Vagina (tissue), 2 donors: Measurements from ENCODE around the gene ARHGAP18. TPM values are rescaled to one million over a fixed set of nuclear protein-coding genes. Genes with fewer than 3 reads are reported as not detected.

ENCODE experiments used
- DNase-seq, 2 donors: peaks; one replicate each; pipeline ENCODE4 v3.0.0-alpha.2; 2017; ENCODE audit errors: extremely low spot score in 2 of 2
- H3K27ac ChIP-seq: fragments of 200-600 bp; sonication (generic); one replicate; pipeline ENCODE4 v1.5.1; 2019
- H3K27me3 ChIP-seq: fragments of 200-600 bp; sonication (generic); one replicate; pipeline ENCODE4 v1.5.1; 2019
- H3K36me3 ChIP-seq, 2 donors: fragments of 200-600 bp; sonication (generic); one replicate each; pipeline ENCODE4 v1.5.1; 2017 to 2019
- H3K4me1 ChIP-seq: fragments of 200-600 bp; sonication (generic); one replicate; pipeline ENCODE4 v1.5.1; 2019
- H3K4me3 ChIP-seq, 2 donors: fragments of 200-600 bp; sonication (generic); 1 replicate in 1 of 2; 2 replicates in 1 of 2; pipeline ENCODE4 v1.5.1; 2016 to 2019
- H3K9me3 ChIP-seq: fragments of 200-600 bp; sonication (generic); one replicate; pipeline ENCODE4 v1.5.1; 2019
- POLR2A ChIP-seq, 2 donors: fragments of 450-650 bp; IDR thresholded peaks; one replicate each; pipeline ENCODE4 v1.6.1; 2017; ENCODE audit warnings: antibody characterized with exemption in 2 of 2, mild to moderate bottlenecking in 2 of 2, moderate library complexity in 2 of 2
- POLR2AphosphoS5 ChIP-seq, 2 donors: sonication (generic); formaldehyde crosslinking; IDR thresholded peaks; one replicate each; pipeline ENCODE4 v1.9.0; 2017; ENCODE audit warnings: antibody characterized with exemption in 2 of 2, mild to moderate bottlenecking in 2 of 2, low read depth in 1 of 2; ENCODE audit not compliant: insufficient read depth in 1 of 2
- intact Hi-C: fragments of 100-400 bp; cut with DNase I; formaldehyde crosslinking; loops from one replicate; pipeline ENCODE4 v1.15.1; 2023
- total RNA-seq: library from RNA; depleted of rRNA; stranded (reverse); fragments of >200 nt; gene quantifications from one replicate; pipeline ENCODE4 v1.2.3, GENCODE V29; 2016
- TF ChIP-seq, protein P1 (sequence below), 3 experiments: fragments of 450-650 bp in 2 of 3; fragments of 200-600 bp in 1 of 3; sonication (generic) in 1 of 3; IDR thresholded peaks; one replicate each; pipeline ENCODE4 v1.5.1; 2017 to 2019; ENCODE audit warnings: antibody characterized with exemption in 3 of 3, mild to moderate bottlenecking in 2 of 3, moderate library complexity in 2 of 3

ARHGAP18 gene
- total RNA-seq, 1 donor from 2014 or later = 7.6 TPM

DNA sequence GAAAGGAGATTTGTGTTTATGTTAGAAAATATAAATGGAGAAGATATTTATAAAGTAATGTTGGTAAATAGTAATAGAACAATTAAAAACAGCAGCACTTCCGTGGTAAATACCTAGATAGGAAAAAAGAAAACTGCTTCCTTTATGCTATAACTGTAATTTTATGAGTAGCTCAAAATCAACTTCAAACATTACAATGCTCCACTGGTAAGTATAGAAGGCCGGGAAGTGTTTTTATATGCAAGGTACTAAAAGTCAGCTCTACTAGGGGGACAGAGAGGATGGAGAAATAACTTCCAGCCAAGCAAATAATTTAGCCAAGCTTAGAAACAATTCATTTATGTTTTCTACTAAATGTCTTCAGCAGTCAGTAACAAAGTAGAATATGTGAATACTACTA is 56.7 kb downstream of the ARHGAP18 start:
- Histone ChIP-seq H3K27ac (no peak overlapping the region), H3K36me3 (no peaks in the 10 kb centered on the region), H3K4me1 (no peaks in the 10 kb centered on the region), H3K4me3 (no peak overlapping the region), H3K27me3 (no peaks in the 10 kb centered on the region), H3K9me3 (no peaks in the 10 kb centered on the region)
- intact Hi-C loops = no loop called here
- DNase-seq = no peak
- TF ChIP-seq, protein P1, sequence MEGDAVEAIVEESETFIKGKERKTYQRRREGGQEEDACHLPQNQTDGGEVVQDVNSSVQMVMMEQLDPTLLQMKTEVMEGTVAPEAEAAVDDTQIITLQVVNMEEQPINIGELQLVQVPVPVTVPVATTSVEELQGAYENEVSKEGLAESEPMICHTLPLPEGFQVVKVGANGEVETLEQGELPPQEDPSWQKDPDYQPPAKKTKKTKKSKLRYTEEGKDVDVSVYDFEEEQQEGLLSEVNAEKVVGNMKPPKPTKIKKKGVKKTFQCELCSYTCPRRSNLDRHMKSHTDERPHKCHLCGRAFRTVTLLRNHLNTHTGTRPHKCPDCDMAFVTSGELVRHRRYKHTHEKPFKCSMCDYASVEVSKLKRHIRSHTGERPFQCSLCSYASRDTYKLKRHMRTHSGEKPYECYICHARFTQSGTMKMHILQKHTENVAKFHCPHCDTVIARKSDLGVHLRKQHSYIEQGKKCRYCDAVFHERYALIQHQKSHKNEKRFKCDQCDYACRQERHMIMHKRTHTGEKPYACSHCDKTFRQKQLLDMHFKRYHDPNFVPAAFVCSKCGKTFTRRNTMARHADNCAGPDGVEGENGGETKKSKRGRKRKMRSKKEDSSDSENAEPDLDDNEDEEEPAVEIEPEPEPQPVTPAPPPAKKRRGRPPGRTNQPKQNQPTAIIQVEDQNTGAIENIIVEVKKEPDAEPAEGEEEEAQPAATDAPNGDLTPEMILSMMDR (IDR thresholded peaks at IDR 0.05) = no peak
- TF ChIP-seq POLR2AphosphoS5 (IDR thresholded peaks at IDR 0.05; ENCODE audit: insufficient read depth in 1 of 2, low read depth in 1 of 2) (no peak), POLR2A (IDR thresholded peaks at IDR 0.05) (no peak)

DNA sequence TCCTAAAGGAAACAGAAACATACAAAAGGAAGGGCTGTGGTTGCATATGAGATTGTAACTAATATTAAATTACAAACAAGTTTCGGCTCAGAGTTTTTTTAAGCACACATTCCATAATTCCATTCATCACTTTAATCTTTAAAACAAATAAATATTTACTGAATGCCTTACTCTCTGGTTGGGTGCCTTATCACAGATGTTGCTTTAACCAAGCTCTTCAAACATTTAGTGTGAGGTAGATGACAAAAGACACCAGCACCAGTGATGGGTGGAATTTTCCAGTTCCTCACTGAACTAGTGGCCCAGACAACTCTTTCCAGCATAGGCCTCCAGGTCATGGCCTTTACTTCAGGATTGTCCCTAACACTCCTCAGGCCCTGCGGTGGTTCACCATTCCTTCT is 58.7 kb downstream of the ARHGAP18 start:
- Histone ChIP-seq H3K27me3 (no peaks in the 10 kb centered on the region), H3K36me3 (no peaks in the 10 kb centered on the region), H3K27ac (no peak overlapping the region), H3K4me3 (no peak overlapping the region), H3K9me3 (no peaks in the 10 kb centered on the region), H3K4me1 (no peaks in the 10 kb centered on the region)
- intact Hi-C loops = no loop called here
- no peak for DNase-seq
- no peak for TF ChIP-seq POLR2A (IDR thresholded peaks at IDR 0.05)
- no peak for TF ChIP-seq POLR2AphosphoS5 (IDR thresholded peaks at IDR 0.05; ENCODE audit: insufficient read depth in 1 of 2, low read depth in 1 of 2)
- TF ChIP-seq, protein P1 (IDR thresholded peaks at IDR 0.05) = no peak

DNA sequence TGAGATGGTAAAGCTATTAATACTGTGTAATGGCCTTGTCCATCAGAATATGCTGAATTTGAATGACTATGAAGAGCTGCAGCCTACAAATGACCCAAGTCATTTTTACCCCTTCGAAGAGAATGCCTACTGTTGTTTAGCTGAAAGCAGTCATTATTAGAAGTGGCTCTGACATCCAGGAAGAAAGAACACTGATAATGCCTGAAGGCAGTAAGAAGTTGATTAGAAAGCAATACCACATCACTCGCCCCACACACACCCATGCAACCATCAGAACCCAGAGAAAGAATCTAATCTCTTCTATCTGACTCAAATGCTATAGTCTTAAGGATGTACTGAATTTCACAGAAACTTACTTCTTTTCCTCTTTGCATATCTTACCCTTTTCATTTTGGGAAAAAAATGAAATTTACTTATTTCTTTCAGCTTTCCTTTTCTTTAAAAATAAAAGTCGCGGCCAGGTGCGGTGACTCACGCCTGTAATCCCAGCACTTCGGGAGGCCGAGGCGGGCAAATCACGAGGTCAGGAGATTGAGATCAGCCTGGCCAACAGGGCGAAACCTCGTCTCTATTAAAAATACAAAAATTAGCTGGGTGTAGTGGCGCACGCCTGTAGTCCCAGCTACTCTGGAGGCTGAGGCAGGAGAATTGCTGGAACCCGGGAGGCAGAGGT is 61.0 kb downstream of the ARHGAP18 start:
- DNase-seq = no peak
- H3K36me3 ChIP-seq = no peaks in the 10 kb centered on the region
- H3K4me1 ChIP-seq = peaks cover 19% of the 10 kb centered on the region
- no peaks in the 10 kb centered on the region for H3K27me3 ChIP-seq
- no peak overlapping the region for H3K27ac ChIP-seq
- no peak overlapping the region for H3K4me3 ChIP-seq
- TF ChIP-seq, protein P1 (IDR thresholded peaks at IDR 0.05) = no peak
- no peak for TF ChIP-seq POLR2AphosphoS5 (IDR thresholded peaks at IDR 0.05; ENCODE audit: insufficient read depth in 1 of 2, low read depth in 1 of 2)
- no peak for TF ChIP-seq POLR2A (IDR thresholded peaks at IDR 0.05)
- H3K9me3 ChIP-seq = no peaks in the 10 kb centered on the region
- intact Hi-C loops = no loop called here

DNA sequence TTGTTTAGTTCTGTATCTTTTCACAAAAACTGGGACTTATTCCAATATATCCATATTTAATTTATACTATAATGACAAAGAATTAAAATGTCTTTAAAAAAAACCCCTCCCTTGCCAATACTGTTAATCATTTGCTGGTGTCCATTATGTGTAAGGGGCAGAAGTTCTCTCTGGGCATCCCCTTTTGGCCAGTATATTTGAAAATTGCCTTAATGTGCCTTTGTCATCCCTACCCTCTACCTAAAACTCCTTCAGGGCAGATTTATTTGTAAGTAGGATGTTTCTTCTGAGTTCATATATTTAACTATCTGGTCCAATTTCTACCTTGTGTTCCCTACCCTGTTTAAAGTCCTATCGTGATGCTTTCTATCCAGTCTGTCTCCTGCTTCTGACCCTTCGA is 62.9 kb downstream of the ARHGAP18 start:
- Histone ChIP-seq H3K4me3 (no peak overlapping the region), H3K27ac (peak overlapping the region; percentile 53)

DNA sequence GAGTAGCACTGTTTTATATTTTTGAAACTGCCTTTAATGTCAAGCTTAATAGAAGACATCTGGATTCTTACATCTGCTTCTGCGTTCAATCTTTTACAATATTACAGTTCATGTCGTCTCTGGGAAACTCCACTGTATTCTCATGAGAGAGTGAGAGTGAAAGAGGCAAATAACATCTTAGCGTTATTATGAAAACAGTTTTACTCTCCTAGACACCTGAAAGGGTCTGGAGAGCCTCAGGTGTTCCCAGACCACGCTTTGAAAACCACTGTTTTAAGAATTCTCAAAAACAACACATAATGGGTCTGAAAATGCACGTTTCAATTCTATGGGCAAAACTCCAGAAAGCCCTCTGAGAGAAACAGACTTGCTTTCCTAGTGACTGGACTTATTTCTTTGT is 63.3 kb downstream of the ARHGAP18 start:
- Histone ChIP-seq H3K27ac (peak overlapping the region; percentile 53), H3K9me3 (no peaks in the 10 kb centered on the region), H3K4me3 (no peak overlapping the region), H3K27me3 (no peaks in the 10 kb centered on the region), H3K4me1 (peaks cover 25% of the 10 kb centered on the region), H3K36me3 (no peaks in the 10 kb centered on the region)
- TF ChIP-seq POLR2A (IDR thresholded peaks at IDR 0.05) (no peak), POLR2AphosphoS5 (IDR thresholded peaks at IDR 0.05; ENCODE audit: insufficient read depth in 1 of 2, low read depth in 1 of 2) (no peak)
- TF ChIP-seq, protein P1 (IDR thresholded peaks at IDR 0.05) = no peak
- no peak for DNase-seq
- intact Hi-C loops = no loop called here

More for the DNA sequence above, 62.9 kb downstream of the ARHGAP18 start:
- Histone ChIP-seq H3K36me3 (no peaks in the 10 kb centered on the region), H3K9me3 (no peaks in the 10 kb centered on the region), H3K4me1 (peaks cover 25% of the 10 kb centered on the region), H3K27me3 (no peaks in the 10 kb centered on the region)
- TF ChIP-seq, protein P1 (IDR thresholded peaks at IDR 0.05) = no peak
- no peak for TF ChIP-seq POLR2AphosphoS5 (IDR thresholded peaks at IDR 0.05; ENCODE audit: insufficient read depth in 1 of 2, low read depth in 1 of 2)
- no peak for TF ChIP-seq POLR2A (IDR thresholded peaks at IDR 0.05)
- DNase-seq = no peak
- intact Hi-C loops = no loop called here
